ELF-1 (cell line): Measurements from ENCODE around the gene TEDC1.

ENCODE experiments used
- DNase-seq: peaks from one replicate; pipeline ENCODE4 v3.0.0-alpha.2; 2016; ENCODE audit warnings: low read depth, low spot score

The TEDC1 gene

DNA sequence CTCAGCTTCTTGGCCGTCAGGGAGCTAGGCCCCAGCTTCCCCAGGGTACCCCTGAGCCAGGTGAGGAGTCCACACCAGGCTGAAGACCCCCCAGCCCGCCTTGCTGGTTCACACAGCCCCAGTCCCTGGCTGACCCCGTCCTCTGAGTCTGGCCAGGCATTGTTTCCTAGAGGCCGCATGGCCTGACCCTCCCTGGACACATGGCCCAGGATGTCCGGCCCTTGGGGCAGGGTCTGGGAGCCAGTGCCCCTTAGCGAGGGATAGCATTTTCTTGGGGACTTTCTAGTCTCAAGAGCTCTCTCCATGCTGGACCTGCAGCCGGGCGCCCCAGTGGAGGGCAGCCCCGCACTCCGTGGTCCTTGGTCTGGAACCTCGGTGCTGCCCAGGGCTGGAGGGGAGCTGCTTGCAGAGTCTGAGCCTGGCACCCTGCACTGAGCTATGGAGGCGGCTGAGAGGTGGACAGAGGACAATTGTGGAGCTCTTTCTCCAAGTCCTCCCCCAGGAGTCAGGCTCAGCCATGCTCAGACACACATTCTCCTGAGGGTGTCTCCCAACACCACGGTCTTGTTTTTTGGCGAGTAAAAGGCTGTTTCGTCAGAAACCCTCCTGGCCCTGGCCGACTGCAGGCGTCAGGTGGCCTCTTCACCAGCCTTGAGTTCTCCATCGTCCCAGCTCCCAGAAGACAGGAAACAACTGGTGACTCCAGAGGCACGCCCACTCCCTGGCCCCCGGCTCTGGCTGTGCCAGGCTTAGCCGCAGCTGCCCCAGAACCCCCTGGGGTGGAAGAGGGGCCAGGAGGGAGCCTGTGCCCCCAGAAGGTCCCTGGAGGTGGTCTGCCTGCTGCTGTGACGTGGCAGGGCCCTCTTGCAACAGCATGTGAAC, 34.1 kb upstream of the TEDC1 start:
- no peak for DNase-seq

DNA sequence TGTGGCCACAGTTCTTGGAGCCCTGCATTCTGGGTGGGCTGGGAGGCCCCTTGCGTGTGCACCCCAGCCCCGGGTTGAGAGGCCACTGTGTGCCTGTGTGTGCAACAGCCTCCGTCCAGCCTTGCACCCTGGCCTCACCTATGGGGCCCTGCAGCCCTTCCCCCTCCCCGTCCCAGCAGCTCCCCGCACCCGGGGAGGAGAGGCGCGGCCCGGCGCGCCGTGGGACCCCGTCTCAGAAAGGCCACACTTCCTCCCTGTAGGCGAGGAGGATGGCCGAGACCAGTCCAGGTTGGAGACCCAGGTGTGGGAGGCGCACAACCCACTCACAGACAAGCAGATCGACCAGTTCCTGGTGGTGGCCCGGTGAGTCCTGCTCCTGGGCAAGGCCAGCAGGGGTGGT, 33.0 kb upstream of the TEDC1 start:
- DNase-seq, result no peak

GRCh38 chr14:105458571-105458970, 32.5 kb upstream of the TEDC1 start:
- DNase-seq, result no peak

DNA sequence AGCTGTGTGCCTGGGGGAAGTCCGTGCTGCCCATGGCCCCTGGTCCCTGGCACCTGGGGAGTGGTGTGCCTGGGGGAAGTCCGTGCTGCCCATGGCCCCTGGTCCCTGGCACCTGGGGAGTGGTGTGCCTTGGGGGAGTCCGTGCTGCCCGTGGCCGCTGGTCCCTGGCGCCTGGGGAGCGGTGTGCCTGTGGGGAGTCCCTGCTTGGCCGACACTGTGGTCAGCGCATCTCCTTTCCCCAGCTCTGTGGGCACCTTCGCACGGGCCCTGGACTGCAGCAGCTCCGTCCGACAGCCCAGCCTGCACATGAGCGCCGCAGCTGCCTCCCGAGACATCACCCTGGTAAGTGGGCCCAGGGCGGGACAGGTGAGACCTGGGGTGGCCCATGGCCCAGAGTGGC, 30.9 kb upstream of the TEDC1 start:
- DNase-seq, result no peak

DNA sequence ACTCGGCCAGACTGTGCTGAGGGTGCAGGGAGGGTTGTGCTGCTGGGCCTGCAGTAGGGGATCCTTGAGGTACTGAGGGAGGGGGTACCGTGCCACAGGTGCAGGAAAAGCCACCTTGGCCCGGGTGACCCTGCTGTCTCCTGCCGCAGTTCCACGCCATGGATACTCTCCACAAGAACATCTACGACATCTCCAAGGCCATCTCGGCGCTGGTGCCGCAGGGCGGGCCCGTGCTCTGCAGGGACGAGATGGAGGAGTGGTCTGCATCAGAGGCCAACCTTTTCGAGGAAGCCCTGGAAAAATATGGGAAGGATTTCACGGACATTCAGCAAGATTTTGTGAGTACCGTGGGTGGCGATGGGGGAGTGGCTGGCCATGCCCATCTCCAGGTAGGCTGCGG, 30.4 kb upstream of the TEDC1 start:
- no peak for DNase-seq

DNA sequence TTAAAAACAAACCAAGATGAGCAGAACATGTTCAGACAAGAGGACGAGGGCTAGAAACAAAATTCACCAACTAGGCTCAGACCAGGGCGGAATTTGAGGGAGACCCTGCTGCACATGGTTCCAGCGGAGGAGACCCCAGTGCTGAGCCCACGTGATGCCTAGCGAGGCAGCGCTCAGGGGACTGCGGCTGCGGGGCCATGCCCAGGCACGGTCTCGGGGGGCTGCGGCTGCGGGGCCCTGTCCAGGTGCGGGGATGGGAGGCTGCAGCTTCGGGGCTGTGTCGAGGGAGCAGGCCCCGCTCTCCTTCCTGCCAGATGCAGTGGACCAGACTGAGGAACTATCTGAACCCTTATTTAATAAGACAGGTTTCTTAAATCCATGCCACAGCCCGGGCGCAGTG, 29.1 kb upstream of the TEDC1 start:
- no peak for DNase-seq

GRCh38 chr14:105464501-105464900, 26.5 kb upstream of the TEDC1 start:
- no peak for DNase-seq

GRCh38 chr14:105465209-105466031, 25.6 kb upstream of the TEDC1 start:
- peak; percentile 69 for DNase-seq

DNA sequence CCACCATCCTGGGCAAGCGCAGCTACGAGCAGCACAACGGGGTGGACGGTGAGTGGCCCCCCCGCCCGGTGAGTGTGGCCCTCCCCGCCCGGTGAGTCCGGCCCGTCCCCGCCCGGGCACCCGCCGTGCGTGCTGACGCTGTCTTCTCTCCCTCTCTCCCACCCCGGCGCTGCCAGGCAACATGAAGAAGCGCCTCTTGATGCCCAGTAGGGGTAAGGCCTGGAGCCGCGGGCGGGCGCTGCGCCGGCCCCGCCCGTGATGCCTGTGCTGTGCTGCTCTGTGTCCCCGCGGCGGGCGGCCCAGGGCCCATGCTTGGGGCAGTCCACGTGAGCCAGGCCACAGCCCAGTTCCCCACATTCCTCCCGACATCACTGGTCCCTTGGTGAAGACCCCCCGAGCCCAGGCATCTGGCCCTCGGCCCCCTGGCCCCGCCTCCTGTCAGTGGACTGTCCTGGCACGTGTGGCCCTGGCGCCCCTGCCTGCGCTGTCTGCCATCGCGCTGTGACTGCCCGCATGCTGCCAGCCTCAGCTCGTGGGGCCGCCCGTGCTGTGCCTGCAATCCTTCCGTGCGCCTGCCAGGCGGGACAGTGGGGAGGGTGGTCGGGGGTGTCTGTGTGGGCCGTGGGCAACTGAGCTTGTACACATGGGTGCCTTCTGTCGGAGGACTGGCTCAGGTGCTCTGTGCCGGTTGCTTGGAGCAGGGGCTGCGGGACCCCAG, 24.4 kb upstream of the TEDC1 start:
- DNase-seq, result no peak

- no peak for DNase-seq
Measured at GRCh38 chr14:105467249-105467941, 23.7 kb upstream of the TEDC1 start.

DNA sequence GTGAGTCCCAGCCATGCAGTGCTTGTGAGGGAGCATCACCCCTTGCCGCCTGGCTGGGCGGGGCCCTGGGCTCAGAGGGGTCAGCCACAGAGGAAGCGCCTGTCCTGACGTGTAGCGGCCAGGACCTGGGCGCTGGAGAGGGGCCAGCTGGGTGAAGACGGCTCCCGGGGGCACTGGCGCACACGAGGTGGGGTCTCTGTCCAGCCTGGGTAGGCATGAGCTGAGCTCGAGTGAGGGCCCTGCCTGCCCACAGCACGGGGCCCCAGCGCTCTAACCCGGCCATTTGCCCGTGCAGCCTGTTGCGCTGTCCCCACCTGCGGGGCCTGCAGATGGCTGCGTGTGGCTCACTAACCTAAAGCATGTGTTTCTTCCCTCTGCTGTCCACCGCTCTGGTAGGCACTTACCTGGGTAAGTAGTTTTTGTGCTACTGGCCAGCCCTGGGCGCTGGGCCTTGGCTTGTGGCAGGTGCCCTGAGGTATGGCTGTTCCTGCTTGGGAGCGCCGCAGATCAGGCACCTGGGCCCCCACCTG, 23.0 kb upstream of the TEDC1 start:
- no peak for DNase-seq

DNA sequence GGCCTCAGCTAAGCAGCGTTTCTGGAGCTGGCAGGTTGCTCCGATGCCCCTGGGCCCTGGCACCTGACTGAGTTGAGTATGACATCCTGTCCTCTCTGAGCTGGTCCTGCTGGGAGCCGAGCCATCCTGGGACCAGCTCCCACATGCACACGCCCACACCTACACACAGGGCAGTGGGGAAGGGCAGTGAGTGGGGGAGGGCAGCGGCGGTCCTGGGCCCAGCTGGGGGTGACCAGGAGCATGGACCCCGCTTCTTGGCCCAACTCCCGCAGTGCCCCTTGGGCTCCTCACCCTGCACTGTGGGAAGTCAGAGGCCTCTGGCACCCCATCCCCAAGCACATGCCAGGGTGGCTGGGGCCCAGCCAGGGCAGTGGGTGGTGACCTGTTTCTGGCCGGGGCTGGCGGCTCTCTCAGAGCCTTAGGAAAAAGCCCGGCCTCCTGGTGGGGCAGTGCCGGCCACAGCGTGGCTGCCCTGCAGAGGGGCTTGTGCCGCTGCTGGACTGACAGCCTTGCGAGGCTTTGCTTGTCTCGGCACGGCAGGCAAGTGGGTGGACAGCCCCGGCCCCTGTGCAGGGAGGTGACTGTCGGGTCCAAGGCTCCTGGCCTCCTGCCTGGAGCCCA, 22.3 kb upstream of the TEDC1 start:
- no peak for DNase-seq

DNA sequence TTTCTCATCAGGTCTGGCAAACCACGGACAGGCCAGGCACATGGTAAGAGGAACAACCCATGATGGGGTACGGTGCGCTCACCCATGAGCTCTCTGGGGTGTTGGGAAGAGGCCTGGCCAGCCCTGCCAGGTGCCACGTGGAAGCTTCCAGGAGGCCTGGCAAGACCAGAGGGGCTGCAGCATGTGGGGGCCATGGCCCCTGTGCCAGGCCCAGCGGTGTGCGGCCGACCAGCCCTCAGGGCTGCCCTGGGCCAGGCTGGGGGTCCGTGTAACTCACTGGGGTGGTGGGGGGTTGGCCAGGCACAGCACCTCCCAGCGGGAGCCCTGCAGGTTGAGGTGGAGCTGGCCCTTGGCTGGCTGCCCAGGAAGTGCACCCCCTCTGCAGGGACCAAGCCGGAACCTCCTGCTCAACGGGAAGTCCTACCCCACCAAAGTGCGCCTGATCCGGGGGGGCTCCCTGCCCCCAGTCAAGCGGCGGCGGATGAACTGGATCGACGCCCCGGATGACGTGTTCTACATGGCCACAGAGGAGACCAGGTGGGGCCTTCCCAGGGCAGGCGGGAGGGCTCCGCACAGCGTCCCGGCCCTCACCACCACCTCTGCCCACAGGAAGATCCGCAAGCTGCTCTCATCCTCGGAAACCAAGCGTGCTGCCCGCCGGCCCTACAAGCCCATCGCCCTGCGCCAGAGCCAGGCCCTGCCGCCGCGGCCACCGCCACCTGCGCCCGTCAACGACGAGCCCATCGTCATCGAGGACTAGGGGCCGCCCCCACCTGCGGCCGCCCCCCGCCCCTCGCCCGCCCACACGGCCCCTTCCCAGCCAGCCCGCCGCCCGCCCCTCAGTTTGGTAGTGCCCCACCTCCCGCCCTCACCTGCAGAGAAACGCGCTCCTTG, 21.3 kb upstream of the TEDC1 start:
- no peak for DNase-seq

DNA sequence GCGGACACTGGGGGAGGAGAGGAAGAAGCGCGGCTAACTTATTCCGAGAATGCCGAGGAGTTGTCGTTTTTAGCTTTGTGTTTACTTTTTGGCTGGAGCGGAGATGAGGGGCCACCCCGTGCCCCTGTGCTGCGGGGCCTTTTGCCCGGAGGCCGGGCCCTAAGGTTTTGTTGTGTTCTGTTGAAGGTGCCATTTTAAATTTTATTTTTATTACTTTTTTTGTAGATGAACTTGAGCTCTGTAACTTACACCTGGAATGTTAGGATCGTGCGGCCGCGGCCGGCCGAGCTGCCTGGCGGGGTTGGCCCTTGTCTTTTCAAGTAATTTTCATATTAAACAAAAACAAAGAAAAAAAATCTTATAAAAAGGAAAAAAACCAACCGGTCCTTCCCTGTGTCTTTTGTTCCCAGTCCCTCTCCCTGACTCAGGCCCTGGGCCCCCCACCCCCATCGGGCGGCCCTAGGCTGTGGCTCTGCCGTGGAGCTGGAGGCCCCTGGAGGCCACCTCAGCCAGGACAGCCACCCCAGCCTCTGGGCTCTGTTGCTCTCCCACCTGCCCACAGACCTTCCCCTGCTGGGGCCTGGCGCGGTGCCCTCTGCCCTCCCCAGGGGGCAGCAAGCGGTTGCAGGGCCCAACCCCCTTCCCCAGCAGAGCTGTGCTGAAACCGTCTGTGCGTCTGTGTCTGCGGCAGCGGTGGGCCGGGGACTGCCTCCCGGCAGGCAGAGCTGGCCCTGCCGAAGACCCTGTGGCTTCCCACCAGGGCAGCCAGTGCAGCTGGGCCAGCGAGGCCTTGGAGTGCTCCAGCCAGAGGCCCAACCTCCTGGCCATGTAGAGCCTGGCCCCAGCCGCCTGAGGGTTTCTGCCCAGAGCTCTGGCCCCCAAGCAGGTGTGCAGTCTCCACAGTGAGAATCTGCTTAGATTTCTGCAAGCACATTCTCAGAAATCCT, 20.4 kb upstream of the TEDC1 start:
- no peak for DNase-seq

GRCh38 chr14:105471297-105471821, 19.7 kb upstream of the TEDC1 start:
- peak; percentile 61 for DNase-seq

DNA sequence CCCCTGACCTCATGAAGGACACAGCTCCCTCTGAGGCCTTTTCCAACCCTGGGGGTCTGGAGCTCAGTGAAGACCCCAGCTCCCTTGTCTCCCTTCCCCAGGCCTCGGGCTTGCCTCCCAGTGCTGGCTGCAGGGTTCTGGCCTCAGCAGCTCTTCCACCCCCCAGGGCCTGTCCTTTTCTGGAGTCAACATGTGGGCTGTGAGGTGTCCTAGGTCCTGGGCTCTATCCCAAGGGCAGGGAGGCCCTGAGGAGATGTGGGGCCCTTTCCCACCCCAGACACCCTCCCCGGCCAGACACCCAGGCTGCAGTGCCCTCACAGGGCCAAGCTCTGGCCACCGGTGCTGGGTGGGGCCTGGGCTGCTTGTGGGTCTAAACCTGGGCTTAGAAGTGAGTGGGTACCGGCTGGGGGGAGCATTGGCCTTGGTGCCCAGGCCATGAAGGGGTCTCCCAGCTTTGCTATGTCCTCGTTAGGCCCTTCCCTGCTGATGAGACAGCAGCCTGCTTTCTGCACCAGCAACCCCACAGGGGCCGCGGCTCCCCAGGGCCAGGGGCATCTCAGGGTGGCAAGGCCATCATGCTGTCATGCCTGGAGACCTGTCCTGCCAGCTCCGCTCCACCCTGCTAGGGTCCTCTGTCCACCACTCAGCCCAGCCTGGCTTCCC, 19.1 kb upstream of the TEDC1 start:
- DNase-seq, result no peak

DNA sequence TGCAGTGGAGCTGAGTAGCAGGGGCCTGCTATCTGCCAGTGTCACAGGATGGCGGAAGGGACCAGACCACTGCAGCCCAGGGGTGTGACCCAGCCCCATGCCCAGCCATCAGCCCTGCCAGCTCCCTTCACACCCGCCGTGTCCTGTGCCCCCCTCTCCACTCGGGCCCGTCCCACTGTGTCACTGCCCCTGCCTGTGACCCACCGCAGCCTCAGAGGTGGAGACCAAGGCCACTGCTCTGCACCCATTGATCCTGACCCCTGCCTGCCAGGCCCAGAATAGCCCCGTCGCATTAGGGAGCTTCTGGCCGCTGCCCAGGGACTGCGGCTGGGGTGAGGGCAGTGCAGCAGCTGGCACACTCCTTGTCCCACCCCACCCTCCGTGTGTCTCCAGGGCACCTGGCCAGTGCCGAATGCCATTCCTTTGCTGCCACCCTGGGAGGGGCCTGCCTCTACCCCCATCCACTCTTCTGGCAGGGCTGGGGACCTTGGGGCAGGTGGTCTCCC, 18.5 kb upstream of the TEDC1 start:
- no peak for DNase-seq
